HG02870 (cell line): ENCODE measurements around the gene PNPLA2.

Source experiments
- ATAC-seq: cut with Tn5 transposase; IDR thresholded peaks from one replicate; pipeline ENCODE4 v1.9.1; 2021; ENCODE audit warnings: mild to moderate bottlenecking, moderate library complexity; ENCODE audit not compliant: unreplicated experiment

The PNPLA2 gene

GRCh38 chr11:829847-830294, 11.2 kb downstream of the PNPLA2 start:
- no peak for ATAC-seq

- ATAC-seq: peak; percentile 28
Observed at GRCh38 chr11:830295-831117, 11.8 kb downstream of the PNPLA2 start.

- ATAC-seq: no peak
Observed at GRCh38 chr11:831118-831864, 12.6 kb downstream of the PNPLA2 start.

- ATAC-seq: no peak
Observed at GRCh38 chr11:831961-832528, 13.3 kb downstream of the PNPLA2 start.

- ATAC-seq: peak; percentile 35
Observed at GRCh38 chr11:832529-833113, 13.9 kb downstream of the PNPLA2 start, which contains the start of gene CD151. CD151 (plus strand) TSS chr11:832952; CDS start chr11:836070, 3,118 bp downstream.

- ATAC-seq: peak; percentile 14
Observed at GRCh38 chr11:833114-833791, 14.5 kb downstream of the PNPLA2 start.

GRCh38 chr11:833849-834311, 15.2 kb downstream of the PNPLA2 start:
- ATAC-seq: no peak

GRCh38 chr11:834371-835316, 15.9 kb downstream of the PNPLA2 start:
- no peak for ATAC-seq

GRCh38 chr11:836274-836673, 17.6 kb downstream of the PNPLA2 start:
- no peak for ATAC-seq

GRCh38 chr11:836700-837099, 18.0 kb downstream of the PNPLA2 start:
- no peak for ATAC-seq

- ATAC-seq: no peak
Observed at GRCh38 chr11:837189-837989, 18.7 kb downstream of the PNPLA2 start.

- ATAC-seq: no peak
Observed at GRCh38 chr11:837990-838307, 19.2 kb downstream of the PNPLA2 start.

GRCh38 chr11:838441-839279, 19.9 kb downstream of the PNPLA2 start:
- no peak for ATAC-seq

GRCh38 chr11:839280-839623, 20.5 kb downstream of the PNPLA2 start:
- no peak for ATAC-seq

GRCh38 chr11:839875-840617, 21.3 kb downstream of the PNPLA2 start:
- no peak for ATAC-seq

GRCh38 chr11:841981-842369, 23.3 kb downstream of the PNPLA2 start:
- peak; percentile 15 for ATAC-seq

GRCh38 chr11:842370-843002, 23.8 kb downstream of the PNPLA2 start, which contains the start of the genes POLR2L and TSPAN4:
POLR2L (minus strand) TSS chr11:842529; CDS start chr11:842508, 21 bp downstream.
TSPAN4 (plus strand) TSS chr11:842852; CDS start chr11:850305, 7,453 bp downstream.
- ATAC-seq: peak; percentile 58
